Activated CD4-positive, alpha-beta T cell treated with anti-CD3 and anti-CD28 coated beads for 24 hours (primary cell): Measurements from ENCODE around the gene GALNT15.

Source experiments
- DNase-seq, 2 donors: peaks; one replicate each; pipeline ENCODE4 v3.0.0-alpha.2; 2020; ENCODE audit warnings: low read depth in 2 of 2

Gene GALNT15

DNA sequence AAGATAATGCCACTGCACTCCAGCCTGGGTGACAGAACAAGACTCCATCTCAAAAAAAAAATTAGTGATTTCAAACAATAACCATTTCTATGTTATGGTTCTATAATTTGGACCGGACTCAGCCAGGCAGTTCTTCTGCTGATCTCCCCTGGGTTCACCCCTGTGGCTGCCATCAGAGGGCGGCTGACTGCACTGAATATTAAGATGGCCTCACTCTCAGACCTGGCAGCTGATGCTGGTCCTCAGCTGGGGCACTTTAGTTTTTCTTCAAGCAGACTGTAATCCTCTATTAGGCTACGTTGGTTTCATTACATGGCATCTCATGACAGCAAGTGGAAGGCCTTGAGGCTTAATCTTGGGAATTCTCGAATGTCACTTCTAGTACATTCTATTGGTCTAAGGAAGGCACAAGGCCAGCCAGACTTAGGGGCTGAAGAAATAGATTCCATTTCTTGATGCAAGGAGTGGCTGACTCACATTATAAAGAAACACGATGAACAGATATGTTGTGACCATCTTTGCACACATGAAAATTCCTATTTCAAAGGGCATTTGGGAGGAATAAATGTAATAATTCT is 12.8 kb downstream of the GALNT15 start:
- DNase-seq, result no peak

DNA sequence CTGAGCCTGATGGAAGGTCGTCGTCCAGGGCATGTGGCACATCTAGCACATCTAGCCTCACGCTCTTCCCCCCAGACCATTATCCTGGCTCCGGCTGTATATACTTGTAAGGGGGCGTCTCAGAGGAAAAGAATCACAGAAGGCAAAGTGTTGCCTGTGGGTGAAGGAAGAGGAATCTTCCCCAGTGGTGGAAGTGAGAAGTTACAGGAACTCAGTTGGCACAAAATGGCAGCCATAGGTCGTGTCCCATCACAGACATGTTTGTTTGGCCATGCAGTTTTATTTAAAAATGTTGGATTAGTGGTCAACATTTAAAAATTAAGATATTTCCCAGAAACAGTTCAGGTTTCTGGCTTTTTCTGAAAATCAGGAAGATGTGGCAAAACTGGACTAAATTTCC is 13.6 kb downstream of the GALNT15 start:
- no peak for DNase-seq

- DNase-seq, result no peak
Observed at GRCh38 chr3:16189201-16189600, 14.7 kb downstream of the GALNT15 start.

DNA sequence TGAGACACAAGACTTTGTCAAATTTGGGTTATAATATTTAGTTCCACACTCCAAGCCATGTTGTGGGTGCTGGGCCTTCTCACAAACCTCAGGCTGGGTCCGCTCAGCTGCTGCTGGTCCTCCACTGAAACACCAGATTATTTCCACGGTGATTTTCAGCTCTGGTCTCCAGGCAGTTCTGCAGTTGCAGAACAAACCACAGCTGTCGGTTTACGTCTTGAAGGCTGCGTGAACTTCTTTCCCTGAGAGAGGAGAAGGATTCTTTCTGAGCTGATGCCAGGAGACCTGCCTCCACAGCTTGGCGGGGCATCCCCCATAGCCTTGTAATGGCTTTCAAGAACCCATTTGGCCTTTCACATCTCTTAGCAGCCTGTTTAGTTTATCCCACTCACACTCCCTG is 16.2 kb downstream of the GALNT15 start:
- no peak for DNase-seq

- no peak for DNase-seq
Observed at GRCh38 chr3:16191591-16191990, 17.1 kb downstream of the GALNT15 start.

GRCh38 chr3:16192176-16192811 is 17.8 kb downstream of the GALNT15 start:
- no peak for DNase-seq

DNA sequence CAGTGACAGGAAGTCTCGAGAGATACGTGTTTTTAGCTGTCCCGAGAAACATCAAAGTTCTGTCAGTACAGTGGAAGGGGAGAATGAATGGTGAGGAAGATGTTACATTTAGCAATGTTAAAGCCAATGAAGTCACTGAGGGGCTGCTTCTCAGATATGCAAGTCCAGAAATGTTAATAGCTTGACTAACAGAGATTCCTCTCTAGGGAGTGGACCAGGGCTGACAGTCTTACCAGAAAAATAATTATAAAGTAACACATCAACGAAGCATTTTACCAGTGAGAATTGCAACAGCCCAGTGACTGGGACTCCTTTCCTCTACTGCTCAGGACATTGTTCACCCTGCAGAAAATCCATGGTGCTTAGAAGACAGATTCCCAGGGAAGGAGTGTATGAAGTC is 23.9 kb downstream of the GALNT15 start:
- DNase-seq, result no peak

GRCh38 chr3:16199769-16200168 is 25.3 kb downstream of the GALNT15 start:
- no peak for DNase-seq

GRCh38 chr3:16200411-16200810 is 25.9 kb downstream of the GALNT15 start:
- DNase-seq, result no peak

- DNase-seq, result no peak
Observed at GRCh38 chr3:16203031-16203430, 28.6 kb downstream of the GALNT15 start.

DNA sequence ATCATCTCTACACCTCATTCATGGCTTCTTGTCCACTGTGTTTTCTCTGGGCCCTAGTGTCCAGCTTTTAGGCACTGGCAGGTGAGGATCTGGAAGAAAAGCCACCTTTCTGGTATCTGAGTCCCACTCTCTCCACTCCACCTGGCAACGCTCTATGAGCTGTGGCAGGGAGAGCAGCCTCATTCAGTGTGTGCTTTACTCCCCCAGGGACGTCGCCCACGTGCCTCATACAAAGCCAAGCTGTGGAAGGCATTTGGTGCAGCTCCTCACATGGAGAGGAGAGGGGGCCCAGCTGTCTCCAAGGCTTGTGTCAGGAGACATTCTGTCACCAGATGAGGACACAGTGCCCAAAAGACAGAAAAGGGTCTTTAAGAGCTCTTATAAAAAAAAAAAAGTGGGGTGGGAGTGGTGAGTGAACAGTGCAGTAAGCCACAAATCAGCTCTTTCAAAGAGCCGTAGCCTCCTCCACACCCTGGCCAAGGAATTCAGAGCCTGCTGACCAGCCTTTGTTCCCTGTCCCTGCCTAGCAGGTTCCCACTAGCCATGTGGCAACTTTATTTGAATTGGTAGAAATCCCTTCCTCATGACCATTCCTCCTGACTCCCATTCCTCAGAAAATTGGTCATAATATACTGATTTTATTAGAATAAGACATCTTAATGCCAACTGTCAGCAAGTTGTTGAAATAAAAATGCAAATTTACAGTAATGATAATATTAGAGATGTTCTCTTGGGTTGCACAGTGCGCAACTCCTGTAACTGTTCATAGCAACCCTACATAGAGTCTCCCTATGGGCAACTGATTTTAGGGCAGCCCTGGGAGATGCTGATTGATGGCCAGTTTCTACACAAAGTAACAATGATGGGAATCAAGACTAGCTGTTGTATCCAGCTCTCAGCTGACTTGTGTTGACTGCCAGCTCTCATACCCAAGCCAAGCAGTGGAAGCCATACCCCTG is 29.5 kb downstream of the GALNT15 start:
- DNase-seq, result no peak

GRCh38 chr3:16204751-16205150 is 30.3 kb downstream of the GALNT15 start:
- no peak for DNase-seq

GRCh38 chr3:16205156-16205870 is 30.8 kb downstream of the GALNT15 start:
- no peak for DNase-seq

- no peak for DNase-seq
Observed at GRCh38 chr3:16207031-16207430, 32.6 kb downstream of the GALNT15 start.

- no peak for DNase-seq
Observed at GRCh38 chr3:16211176-16211904, 36.9 kb downstream of the GALNT15 start.

DNA sequence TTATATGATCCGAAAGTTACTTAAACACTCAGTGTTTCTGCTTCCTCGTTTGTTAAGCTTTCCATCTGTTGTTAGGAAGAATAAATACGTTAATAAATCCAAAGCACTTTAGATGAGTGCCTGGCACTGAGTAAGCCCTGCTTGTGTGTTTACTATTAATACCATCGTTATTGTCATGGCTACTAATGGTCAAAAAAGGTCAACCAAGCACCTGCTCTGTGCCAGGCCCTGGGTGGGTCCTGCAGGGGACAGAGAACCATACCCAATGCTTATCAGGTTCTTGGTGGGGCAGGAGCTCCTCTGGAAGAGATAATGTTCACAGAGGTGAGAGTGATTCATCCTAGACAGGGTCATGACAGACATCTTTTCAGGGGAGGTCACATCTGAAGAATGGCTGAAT is 39.9 kb downstream of the GALNT15 start:
- no peak for DNase-seq

DNA sequence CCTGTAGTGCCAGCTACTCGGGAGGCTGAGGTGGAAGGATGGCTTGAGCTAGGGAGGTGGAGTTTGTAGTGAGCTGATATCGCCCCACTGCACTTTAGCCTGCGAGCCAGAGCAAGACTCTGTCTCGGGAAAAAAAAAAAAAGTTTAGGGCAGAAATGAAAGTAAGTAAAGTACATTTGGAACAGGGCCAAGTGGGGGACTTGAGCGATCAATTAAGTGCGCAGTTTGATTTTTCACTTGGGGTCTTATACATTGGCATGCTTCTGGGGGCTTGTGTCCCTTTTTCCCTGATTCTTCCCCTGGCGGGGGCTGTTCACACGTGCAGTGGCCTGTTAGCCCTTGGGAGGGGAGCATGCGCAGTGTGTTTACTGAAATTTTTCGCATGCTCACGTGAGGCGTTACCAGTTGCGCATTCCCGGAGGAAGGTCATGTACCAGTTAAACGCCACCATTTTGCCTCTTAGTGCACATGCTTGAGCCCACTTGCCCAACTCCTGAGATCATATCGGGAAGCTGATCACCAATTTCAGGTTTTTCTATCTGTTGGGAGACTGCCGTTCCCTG is 42.0 kb downstream of the GALNT15 start:
- no peak for DNase-seq

- DNase-seq, result no peak
Observed at GRCh38 chr3:16219777-16220176, 45.3 kb downstream of the GALNT15 start.

GRCh38 chr3:16221990-16222389 is 47.5 kb downstream of the GALNT15 start:
- DNase-seq, result no peak

DNA sequence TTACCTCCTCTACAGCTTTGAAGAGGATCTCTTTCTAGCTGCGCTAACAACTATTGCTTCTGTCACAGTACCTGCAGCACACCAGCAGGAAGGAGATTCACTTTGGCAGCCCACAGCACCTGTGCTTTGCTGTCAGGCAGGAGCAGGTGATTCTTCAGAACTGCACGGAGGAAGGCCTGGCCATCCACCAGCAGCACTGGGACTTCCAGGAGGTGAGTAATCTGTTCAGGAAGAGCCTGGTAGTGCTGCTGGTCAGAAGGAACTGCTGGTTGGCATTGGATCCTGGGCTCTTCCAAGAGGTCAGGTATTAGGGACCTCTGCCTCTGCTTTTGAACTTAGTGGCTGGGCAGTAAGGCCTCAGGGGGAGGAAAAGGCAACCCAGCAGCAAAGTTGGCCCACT is 48.1 kb downstream of the GALNT15 start:
- DNase-seq, result no peak

DNA sequence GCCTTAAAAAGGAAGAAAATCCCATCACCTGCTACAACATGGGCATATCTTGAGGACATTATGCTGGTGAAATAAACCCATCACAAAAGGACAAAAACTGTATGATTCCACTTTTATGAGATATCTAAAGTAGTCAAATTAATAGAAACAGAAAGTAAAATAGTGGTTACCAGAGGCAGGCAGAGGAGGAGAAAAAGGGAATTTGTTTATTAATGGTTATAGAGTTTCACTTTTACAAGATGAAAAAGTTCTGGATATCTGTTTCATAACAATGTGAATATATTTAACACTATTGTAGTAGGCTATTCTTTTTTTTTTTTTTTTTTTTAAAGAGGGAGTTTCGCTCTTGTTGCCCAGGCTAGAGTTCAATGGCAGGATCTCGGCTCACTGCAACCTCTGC is 49.8 kb downstream of the GALNT15 start:
- no peak for DNase-seq
